GM18498 (cell line): Measurements from ENCODE around the gene KRTAP22-1.

ENCODE experiments used
- ATAC-seq: cut with Tn5 transposase; IDR thresholded peaks from one replicate; pipeline ENCODE4 v1.9.1; 2021; ENCODE audit warnings: mild to moderate bottlenecking, moderate library complexity; ENCODE audit not compliant: unreplicated experiment

The KRTAP22-1 gene

GRCh38 chr21:30623362-30623761 lies 22.5 kb downstream of the KRTAP22-1 start:
- no peak for ATAC-seq

GRCh38 chr21:30625449-30626165 lies 24.7 kb downstream of the KRTAP22-1 start:
- no peak for ATAC-seq

- ATAC-seq, result no peak
These were observed 27.2 kb downstream of the KRTAP22-1 start for GRCh38 chr21:30628109-30628508.

- no peak for ATAC-seq
These were observed 28.3 kb downstream of the KRTAP22-1 start for GRCh38 chr21:30629200-30629599.

- no peak for ATAC-seq
These were observed 34.0 kb downstream of the KRTAP22-1 start, which contains the start of gene KRTAP20-2 for GRCh38 chr21:30634906-30635305. TSS of gene KRTAP20-2 (plus strand) at chr21:30635206. CDS start at chr21:30635264, 58 bp downstream.

- ATAC-seq, result no peak
These were observed 37.8 kb downstream of the KRTAP22-1 start for GRCh38 chr21:30638686-30639085.

- no peak for ATAC-seq
These were observed 41.7 kb downstream of the KRTAP22-1 start, which contains the start of gene KRTAP20-3 for GRCh38 chr21:30642564-30642963. TSS of gene KRTAP20-3 (plus strand) at chr21:30642864.

- no peak for ATAC-seq
These were observed 46.1 kb downstream of the KRTAP22-1 start for GRCh38 chr21:30646904-30647414.
